H9 (cell line): ENCODE measurements around the gene BAX. TPM values are rescaled to one million over a fixed set of nuclear protein-coding genes. Genes with fewer than 3 reads are reported as not detected.

Experiments used
- DNase-seq: peaks from one replicate; pipeline ENCODE4 v3.0.0-alpha.2; 2017
- H2AFZ ChIP-seq: one replicate; pipeline ENCODE4 v1.6.1; 2013; ENCODE audit warnings: mild to moderate bottlenecking, low read length, control low read depth, moderate library complexity
- H2AK5ac ChIP-seq: 2 replicates; pipeline ENCODE4 v1.6.1; 2013; ENCODE audit warnings: low read length, control low read depth, mixed read lengths; ENCODE audit not compliant: insufficient read length
- H2BK120ac ChIP-seq: one replicate; pipeline ENCODE4 v1.6.1; 2013; ENCODE audit warnings: low read depth, mild to moderate bottlenecking, low read length, control low read depth, inconsistent platforms; ENCODE audit not compliant: poor library complexity, severe bottlenecking
- H2BK12ac ChIP-seq: 2 replicates; pipeline ENCODE4 v1.6.1; 2013; ENCODE audit warnings: low read length, control low read depth, mixed read lengths, low read depth; ENCODE audit not compliant: insufficient read length
- H2BK15ac ChIP-seq: 2 replicates; pipeline ENCODE4 v1.6.1; 2013; ENCODE audit warnings: low read depth, low read length, control low read depth
- H2BK20ac ChIP-seq: one replicate; pipeline ENCODE4 v1.6.1; 2013; ENCODE audit warnings: low read depth, mild to moderate bottlenecking, low read length, control low read depth, inconsistent platforms; ENCODE audit not compliant: poor library complexity, severe bottlenecking
- H2BK5ac ChIP-seq: 2 replicates; pipeline ENCODE4 v1.6.1; 2013; ENCODE audit warnings: low read length, control low read depth, mixed read lengths; ENCODE audit not compliant: insufficient read length
- H3K14ac ChIP-seq: 2 replicates; pipeline ENCODE4 v1.6.1; 2013; ENCODE audit warnings: low read length, control low read depth; ENCODE audit not compliant: insufficient read depth
- H3K18ac ChIP-seq: 2 replicates; pipeline ENCODE4 v1.6.1; 2013; ENCODE audit warnings: low read depth, mild to moderate bottlenecking, mixed read lengths, low read length, control low read depth; ENCODE audit not compliant: insufficient read length
- H3K23ac ChIP-seq: 2 replicates; pipeline ENCODE4 v1.6.1; 2013; ENCODE audit warnings: low read length, control low read depth, mixed read lengths, low read depth; ENCODE audit not compliant: insufficient read length
- H3K23me2 ChIP-seq: 2 replicates; pipeline ENCODE4 v1.6.1; 2013; ENCODE audit warnings: low read depth, mild to moderate bottlenecking, mixed read lengths, low read length, control low read depth; ENCODE audit not compliant: insufficient read length, poor library complexity, severe bottlenecking
- H3K27ac ChIP-seq: 2 replicates; pipeline ENCODE4 v1.5.1; 2013; ENCODE audit warnings: low read length, control low read depth, mixed read lengths, low read depth; ENCODE audit not compliant: insufficient read length
- H3K27me3 ChIP-seq: 2 replicates; pipeline ENCODE4 v1.6.1; 2013; ENCODE audit warnings: low read length, control low read depth, inconsistent platforms; ENCODE audit not compliant: insufficient read depth
- H3K4ac ChIP-seq: 2 replicates; pipeline ENCODE4 v1.6.1; 2013; ENCODE audit warnings: low read depth, mild to moderate bottlenecking, control low read depth, inconsistent platforms, low read length, moderate library complexity
- H3K4me1 ChIP-seq: 2 replicates; pipeline ENCODE4 v1.6.1; 2013; ENCODE audit warnings: low read length, control low read depth, inconsistent platforms; ENCODE audit not compliant: insufficient read depth
- H3K4me2 ChIP-seq: 2 replicates; pipeline ENCODE4 v1.6.1; 2013; ENCODE audit warnings: low read length, control low read depth, mixed read lengths; ENCODE audit not compliant: insufficient read length, insufficient read depth
- H3K56ac ChIP-seq: 2 replicates; pipeline ENCODE4 v1.6.1; 2013; ENCODE audit warnings: low read depth, mild to moderate bottlenecking, mixed read lengths, low read length, control low read depth; ENCODE audit not compliant: insufficient read length
- H3K79me1 ChIP-seq: 2 replicates; pipeline ENCODE4 v1.6.1; 2013; ENCODE audit warnings: low read depth, mild to moderate bottlenecking, moderate library complexity, low read length, control low read depth, inconsistent platforms; ENCODE audit not compliant: insufficient read depth, poor library complexity, severe bottlenecking
- H3K79me2 ChIP-seq: 2 replicates; pipeline ENCODE4 v1.6.1; 2013; ENCODE audit warnings: low read length, control low read depth, inconsistent platforms; ENCODE audit not compliant: insufficient read depth
- H3K9ac ChIP-seq: 2 replicates; pipeline ENCODE4 v1.6.1; 2013; ENCODE audit warnings: low read length, control low read depth, mixed read lengths; ENCODE audit not compliant: insufficient read length; ENCODE audit errors: extremely low read depth
- H3K9me3 ChIP-seq: one replicate; pipeline ENCODE4 v1.6.1; 2013; ENCODE audit warnings: low read depth, low read length, inconsistent platforms; ENCODE audit not compliant: control insufficient read depth
- H3T11ph ChIP-seq: one replicate; pipeline ENCODE4 v1.6.1; 2013; ENCODE audit warnings: mild to moderate bottlenecking, low read length, control low read depth, inconsistent platforms
- H4K20me1 ChIP-seq: one replicate; pipeline ENCODE4 v1.6.1; 2013; ENCODE audit not compliant: control insufficient read depth, insufficient read length, insufficient read depth
- H4K5ac ChIP-seq: 2 replicates; pipeline ENCODE4 v1.6.1; 2013; ENCODE audit warnings: low read depth, mild to moderate bottlenecking, mixed read lengths, low read length, control low read depth; ENCODE audit not compliant: insufficient read length
- H4K8ac ChIP-seq: replicated peaks from 2 replicates; pipeline ENCODE4 v1.6.1; 2013; ENCODE audit warnings: low read length, control low read depth, mixed read lengths, low read depth; ENCODE audit not compliant: insufficient read length
- H4K91ac ChIP-seq: 2 replicates; pipeline ENCODE4 v1.6.1; 2013; ENCODE audit warnings: low read depth, mild to moderate bottlenecking, moderate library complexity, mixed read lengths, low read length, control low read depth; ENCODE audit not compliant: insufficient read length
- H3K27ac Mint-ChIP-seq, 3 experiments: 2 replicates in 2 of 3; 3 replicates in 1 of 3; pipeline ENCODE4 v1.8.0; 2020 to 2021; ENCODE audit warnings: mixed read lengths in 3 of 3, mild to moderate bottlenecking in 1 of 3, moderate library complexity in 1 of 3
- H3K27me3 Mint-ChIP-seq: 2 replicates; pipeline ENCODE4 v1.8.0; 2021; ENCODE audit warnings: low read depth, mild to moderate bottlenecking, moderate library complexity, mixed read lengths
- H3K36me3 Mint-ChIP-seq, 3 experiments: 2 replicates in 2 of 3; 3 replicates in 1 of 3; pipeline ENCODE4 v1.8.0; 2020 to 2021; ENCODE audit warnings: low read depth in 3 of 3, mixed read lengths in 3 of 3; ENCODE audit not compliant: insufficient read depth in 1 of 3
- H3K4me1 Mint-ChIP-seq, 2 experiments: 2 replicates each; pipeline ENCODE4 v1.8.0; 2020; ENCODE audit warnings: mixed read lengths in 2 of 2
- H3K4me3 Mint-ChIP-seq, 2 experiments: 2 replicates in 1 of 2; 3 replicates in 1 of 2; pipeline ENCODE4 v1.8.0; 2020 to 2021; ENCODE audit warnings: mild to moderate bottlenecking in 2 of 2, mixed read lengths in 2 of 2, moderate library complexity in 1 of 2
- H3K9me3 Mint-ChIP-seq, 2 experiments: 2 replicates in 1 of 2; 3 replicates in 1 of 2; pipeline ENCODE4 v1.8.0; 2020; ENCODE audit warnings: mild to moderate bottlenecking in 2 of 2, mixed read lengths in 2 of 2, moderate library complexity in 1 of 2
- WGBS: extraction: QIAGEN DNeasy Blood & Tissue Kit; methylation state at CpG from one replicate; pipeline ENCODE4 v1.1.7; 2013; ENCODE audit warnings: missing lambda C conversion rate, low lambda C conversion rate, mixed read lengths; ENCODE audit not compliant: insufficient read length; ENCODE audit errors: extremely low coverage; 5-methylcytosine and 5-hydroxymethylcytosine counted together
- total RNA-seq: library from RNA; stranded (reverse); gene quantifications from 2 replicates; pipeline ENCODE4 v1.2.1, GENCODE V29; 2021
- TF ChIP-seq, protein P1 (sequence below): fragments of 200-600 bp; sonication (generic); conservative IDR thresholded peaks from 3 replicates; pipeline ENCODE4 v1.8.0; 2021; ENCODE audit warnings: antibody characterized with exemption, mild to moderate bottlenecking

The BAX gene
- total RNA-seq, 1 experiment from 2014 or later, result 310 TPM

DNA sequence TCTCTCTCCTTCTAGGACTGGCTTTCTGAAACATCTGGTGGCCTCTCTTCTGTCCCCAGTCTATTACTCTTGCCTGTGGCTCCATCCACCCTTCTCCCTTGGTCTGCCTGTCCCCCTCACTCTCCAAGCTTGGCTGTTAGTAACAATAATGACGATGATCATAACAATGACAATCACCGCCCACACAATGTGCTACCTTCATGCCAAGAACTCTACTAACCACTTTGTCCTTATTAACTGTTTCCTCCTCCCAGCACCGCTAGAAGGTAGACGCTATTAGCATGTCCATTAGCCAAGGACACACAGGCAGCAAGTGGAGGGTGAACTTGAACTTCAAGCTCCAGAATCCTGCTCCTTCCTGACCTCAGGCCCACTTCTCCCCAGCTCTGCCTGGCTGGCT is 35.7 kb downstream of the BAX start:
- DNase-seq, result no peak
- H4K91ac ChIP-seq, result no peak overlapping the region
- H3K23ac ChIP-seq, result no peak overlapping the region
- H4K8ac ChIP-seq, result no peak overlapping the region
- no peak overlapping the region for H3K9ac ChIP-seq
- Mint-ChIP-seq H3K27me3 (no peaks in the 10 kb centered on the region), H3K4me1 (peaks cover 30 to 35% of the 10 kb centered on the region in 2 experiments), H3K9me3 (no peaks in the 10 kb centered on the region), H3K4me3 (peak overlapping the region; percentile 16 to 24; a peak in 3 of 5 replicates), H3K27ac (peak overlapping the region in 2 of 3 experiments; percentile 4 to 32; a peak in 2 of 7 replicates), H3K36me3 (peaks cover 18 to 49% (median 46%) of the 10 kb centered on the region in 3 experiments)
- no peak overlapping the region for H3T11ph ChIP-seq
- no peak overlapping the region for H3K4me2 ChIP-seq
- H4K5ac ChIP-seq, result no peak overlapping the region
- no peaks in the 10 kb centered on the region for H3K27me3 ChIP-seq
- H2BK120ac ChIP-seq, result no peak overlapping the region
- no peak overlapping the region for H3K27ac ChIP-seq
- TF ChIP-seq, protein P1, sequence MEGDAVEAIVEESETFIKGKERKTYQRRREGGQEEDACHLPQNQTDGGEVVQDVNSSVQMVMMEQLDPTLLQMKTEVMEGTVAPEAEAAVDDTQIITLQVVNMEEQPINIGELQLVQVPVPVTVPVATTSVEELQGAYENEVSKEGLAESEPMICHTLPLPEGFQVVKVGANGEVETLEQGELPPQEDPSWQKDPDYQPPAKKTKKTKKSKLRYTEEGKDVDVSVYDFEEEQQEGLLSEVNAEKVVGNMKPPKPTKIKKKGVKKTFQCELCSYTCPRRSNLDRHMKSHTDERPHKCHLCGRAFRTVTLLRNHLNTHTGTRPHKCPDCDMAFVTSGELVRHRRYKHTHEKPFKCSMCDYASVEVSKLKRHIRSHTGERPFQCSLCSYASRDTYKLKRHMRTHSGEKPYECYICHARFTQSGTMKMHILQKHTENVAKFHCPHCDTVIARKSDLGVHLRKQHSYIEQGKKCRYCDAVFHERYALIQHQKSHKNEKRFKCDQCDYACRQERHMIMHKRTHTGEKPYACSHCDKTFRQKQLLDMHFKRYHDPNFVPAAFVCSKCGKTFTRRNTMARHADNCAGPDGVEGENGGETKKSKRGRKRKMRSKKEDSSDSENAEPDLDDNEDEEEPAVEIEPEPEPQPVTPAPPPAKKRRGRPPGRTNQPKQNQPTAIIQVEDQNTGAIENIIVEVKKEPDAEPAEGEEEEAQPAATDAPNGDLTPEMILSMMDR, result no peak
- no peak overlapping the region; the same call in 1 of the 2 replicates for H3K14ac ChIP-seq
- H3K4ac ChIP-seq, result no peak overlapping the region
- no peak overlapping the region for H3K18ac ChIP-seq
- H2BK15ac ChIP-seq, result no peak overlapping the region
- H4K20me1 ChIP-seq, result no peaks in the 10 kb centered on the region
- peaks cover 9% of the 10 kb centered on the region; the same call in 1 of the 2 replicates for H3K79me2 ChIP-seq
- H3K4me1 ChIP-seq, result no peaks in the 10 kb centered on the region; the same call in 1 of the 2 replicates
- H2BK5ac ChIP-seq, result no peak overlapping the region
- no CpG with 5 or more reads among the region's 4 CpGs for WGBS
- no peaks in the 10 kb centered on the region for H3K79me1 ChIP-seq
- H3K23me2 ChIP-seq, result peaks cover 8% of the 10 kb centered on the region
- no peak overlapping the region for H2BK12ac ChIP-seq
- H3K9me3 ChIP-seq, result no peaks in the 10 kb centered on the region
- H2AK5ac ChIP-seq, result no peak overlapping the region
- H2BK20ac ChIP-seq, result no peak overlapping the region
- no peak overlapping the region for H2AFZ ChIP-seq
- H3K56ac ChIP-seq, result no peak overlapping the region
